Cerebellar nuclear complex (tissue), 1 donor: ENCODE results near the gene KCNC2.

Source experiments
- DNase-seq, 2 experiments: peaks; one replicate each; lab custom pipeline; 2025; lab: John Stamatoyannopoulos, UW

Gene KCNC2

GRCh38 chr12:75161488-75161887 is 48.2 kb downstream of the KCNC2 start:
- DNase-seq = no peak

GRCh38 chr12:75157385-75157784 is 52.3 kb downstream of the KCNC2 start:
- DNase-seq = no peak

- no peak for DNase-seq
Observed at GRCh38 chr12:75155962-75156361, 53.7 kb downstream of the KCNC2 start.

- DNase-seq = no peak
Observed at GRCh38 chr12:75154388-75154787, 55.3 kb downstream of the KCNC2 start.

- DNase-seq = no peak
Observed at GRCh38 chr12:75139196-75139595, 70.4 kb downstream of the KCNC2 start.

GRCh38 chr12:75137896-75138295 is 71.7 kb downstream of the KCNC2 start:
- no peak for DNase-seq

- no peak for DNase-seq
Observed at GRCh38 chr12:75135026-75135425, 74.6 kb downstream of the KCNC2 start.

GRCh38 chr12:75130811-75131210 is 78.8 kb downstream of the KCNC2 start:
- no peak for DNase-seq

GRCh38 chr12:75129275-75129674 is 80.4 kb downstream of the KCNC2 start:
- DNase-seq = no peak

- no peak for DNase-seq
Observed at GRCh38 chr12:75121036-75121705, 88.5 kb downstream of the KCNC2 start.

- DNase-seq = no peak
Observed at GRCh38 chr12:75120311-75120711, 89.3 kb downstream of the KCNC2 start.

- DNase-seq = no peak
Observed at GRCh38 chr12:75116646-75117198, 92.9 kb downstream of the KCNC2 start.

GRCh38 chr12:75115748-75116147 is 93.9 kb downstream of the KCNC2 start:
- DNase-seq = no peak

GRCh38 chr12:75103822-75104221 is 105.8 kb downstream of the KCNC2 start:
- DNase-seq = no peak

GRCh38 chr12:75101781-75102180 is 107.9 kb downstream of the KCNC2 start:
- no peak for DNase-seq

- no peak for DNase-seq
Observed at GRCh38 chr12:75099210-75099609, 110.4 kb downstream of the KCNC2 start.

GRCh38 chr12:75097003-75097402 is 112.6 kb downstream of the KCNC2 start:
- DNase-seq = no peak

GRCh38 chr12:75087654-75088053 is 122.0 kb downstream of the KCNC2 start:
- DNase-seq = no peak

GRCh38 chr12:75086091-75087038 is 123.3 kb downstream of the KCNC2 start:
- no peak for DNase-seq

- DNase-seq = no peak
Observed at GRCh38 chr12:75081305-75081704, 128.3 kb downstream of the KCNC2 start.

GRCh38 chr12:75080582-75080981 is 129.1 kb downstream of the KCNC2 start:
- no peak for DNase-seq

- no peak for DNase-seq
Observed at GRCh38 chr12:75065482-75065881, 144.2 kb downstream of the KCNC2 start.

- DNase-seq = no peak
Observed at GRCh38 chr12:75062691-75063090, 146.9 kb downstream of the KCNC2 start.
